WTC11 (cell line): Measurements from ENCODE around the gene KLHL33. TPM values are rescaled to one million over a fixed set of nuclear protein-coding genes. Genes with fewer than 3 reads are reported as not detected.

Source experiments
- ATAC-seq: fragments of 200-7000 bp; cut with Tn5 transposase; 2 replicates; pipeline ENCODE4 v1.10.0; 2021; ENCODE audit warnings: mild to moderate bottlenecking, moderate library complexity
- CTCF ChIA-PET: fragments of 300-600 bp; sonication (Branson Sonifier 250); formaldehyde crosslinking; loops from one replicate; lab custom pipeline; 2021; ENCODE audit warnings: antibody characterized with exemption; lab: Charles Lee
- POLR2A ChIA-PET: fragments of 350-600 bp; sonication (Branson Sonifier 250); formaldehyde crosslinking; loops from one replicate; lab custom pipeline; 2021; ENCODE audit warnings: antibody characterized with exemption; lab: Charles Lee
- DNase-seq: peaks from one replicate; pipeline ENCODE4 v3.0.0; 2021; ENCODE audit warnings: low spot score
- H3K27ac Mint-ChIP-seq: 2 replicates; pipeline ENCODE4 v1.8.0; 2021; ENCODE audit warnings: mixed read lengths
- H3K27me3 Mint-ChIP-seq: 2 replicates; pipeline ENCODE4 v1.8.0; 2021; ENCODE audit warnings: low read depth, mild to moderate bottlenecking, moderate library complexity, mixed read lengths
- H3K36me3 Mint-ChIP-seq: 2 replicates; pipeline ENCODE4 v1.8.0; 2021; ENCODE audit warnings: mixed read lengths
- H3K4me1 Mint-ChIP-seq: 2 replicates; pipeline ENCODE4 v1.8.0; 2022; ENCODE audit warnings: mixed read lengths
- H3K4me3 Mint-ChIP-seq: 2 replicates; pipeline ENCODE4 v1.8.0; 2021; ENCODE audit warnings: mild to moderate bottlenecking, moderate library complexity, mixed read lengths
- H3K9me3 Mint-ChIP-seq: 2 replicates; pipeline ENCODE4 v1.8.0; 2021; ENCODE audit warnings: mixed read lengths
- GABPB1 ChIP-seq: sonication (generic); formaldehyde crosslinking; IDR thresholded peaks from 2 replicates; pipeline ENCODE4 v1.8.1; 2023; ENCODE audit warnings: mild to moderate bottlenecking, missing genetic modification reagents
- MYBL2 ChIP-seq: sonication (generic); formaldehyde crosslinking; IDR thresholded peaks from 2 replicates; pipeline ENCODE4 v1.8.1; 2023; ENCODE audit warnings: mild to moderate bottlenecking, moderate library complexity, missing genetic modification reagents
- OVOL2 ChIP-seq: fragments of 250-450 bp; sonication (Bioruptor Pico); IDR thresholded peaks from 2 replicates; pipeline ENCODE4 v1.9.0; 2021; ENCODE audit warnings: mild to moderate bottlenecking, borderline replicate concordance
- RELA ChIP-seq: sonication (generic); formaldehyde crosslinking; IDR thresholded peaks from 2 replicates; pipeline ENCODE4 v1.8.1; 2022; ENCODE audit warnings: missing genetic modification reagents, mild to moderate bottlenecking, borderline replicate concordance
- SMAD4 ChIP-seq: sonication (generic); formaldehyde crosslinking; IDR thresholded peaks from 2 replicates; pipeline ENCODE4 v1.8.0; 2022; ENCODE audit warnings: mild to moderate bottlenecking, missing genetic modification reagents
- ZNF121 ChIP-seq: sonication (generic); formaldehyde crosslinking; IDR thresholded peaks from 2 replicates; pipeline ENCODE4 v1.8.0; 2023; ENCODE audit warnings: missing genetic modification reagents
- ZNF317 ChIP-seq: sonication (generic); formaldehyde crosslinking; IDR thresholded peaks from 2 replicates; pipeline ENCODE4 v1.8.1; 2023; ENCODE audit warnings: low read depth, mild to moderate bottlenecking, moderate library complexity, missing genetic modification reagents, borderline replicate concordance
- ZNF416 ChIP-seq: fragments of 250-450 bp; sonication (Bioruptor Pico); IDR thresholded peaks from 2 replicates; pipeline ENCODE4 v1.9.0; 2021; ENCODE audit warnings: mild to moderate bottlenecking, inconsistent platforms
- ZNF671 ChIP-seq: fragments of 250-450 bp; sonication (Bioruptor Pico); IDR thresholded peaks from 2 replicates; pipeline ENCODE4 v1.8.0; 2021; ENCODE audit warnings: mild to moderate bottlenecking
- total RNA-seq: library from RNA; stranded (reverse); gene quantifications from 3 replicates; pipeline ENCODE4 v1.2.3, GENCODE V29; 2021
- TF ChIP-seq, protein P1 (sequence below): fragments of 250-450 bp; sonication (Bioruptor Pico); conservative IDR thresholded peaks from 2 replicates; pipeline ENCODE4 v1.9.0; 2021; ENCODE audit warnings: mild to moderate bottlenecking
- TF ChIP-seq, protein P2 (sequence below): fragments of 250-450 bp; sonication (Bioruptor Pico); IDR thresholded peaks from 2 replicates; pipeline ENCODE4 v2.1.2; 2022; ENCODE audit warnings: mild to moderate bottlenecking, moderate library complexity
- TF ChIP-seq, protein P3 (sequence below): sonication (generic); formaldehyde crosslinking; IDR thresholded peaks from 2 replicates; pipeline ENCODE4 v1.8.1; 2022; ENCODE audit warnings: low read depth, missing genetic modification reagents, borderline replicate concordance
- TF ChIP-seq, protein P4 (sequence below): sonication (generic); formaldehyde crosslinking; IDR thresholded peaks from 2 replicates; pipeline ENCODE4 v1.8.1; 2023; ENCODE audit warnings: mild to moderate bottlenecking, moderate library complexity, missing genetic modification reagents
- TF ChIP-seq, protein P5 (sequence below): sonication (generic); formaldehyde crosslinking; IDR thresholded peaks from 2 replicates; pipeline ENCODE4 v1.8.1; 2022; ENCODE audit warnings: low read depth, mild to moderate bottlenecking, moderate library complexity, missing genetic modification reagents, borderline replicate concordance
- TF ChIP-seq, protein P6 (sequence below): sonication (generic); formaldehyde crosslinking; IDR thresholded peaks from 2 replicates; pipeline ENCODE4 v1.8.0; 2022; ENCODE audit warnings: mild to moderate bottlenecking, missing genetic modification reagents
- TF ChIP-seq, protein P7 (sequence below): sonication (generic); formaldehyde crosslinking; IDR thresholded peaks from 2 replicates; pipeline ENCODE4 v1.8.1; 2023; ENCODE audit warnings: mild to moderate bottlenecking, missing genetic modification reagents, moderate library complexity

The KLHL33 gene
- total RNA-seq, 1 experiment from 2014 or later: 0.17 TPM

DNA sequence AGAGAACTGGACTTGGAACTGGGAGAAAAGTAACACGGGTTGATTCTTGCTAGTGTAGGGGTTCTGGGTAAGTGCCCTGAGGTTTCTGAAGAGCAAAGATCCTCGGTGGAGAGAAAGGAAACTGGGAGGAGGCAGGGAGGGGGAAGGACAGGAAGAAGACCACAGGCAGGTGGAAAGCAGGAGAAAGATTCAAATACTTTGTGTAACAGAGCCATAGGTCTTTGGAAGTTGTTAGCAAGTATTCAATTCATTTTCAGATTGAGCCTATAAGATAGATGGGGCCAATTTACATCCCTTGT, 34.6 kb upstream of the KLHL33 start (continued):
- TF ChIP-seq, protein P1, sequence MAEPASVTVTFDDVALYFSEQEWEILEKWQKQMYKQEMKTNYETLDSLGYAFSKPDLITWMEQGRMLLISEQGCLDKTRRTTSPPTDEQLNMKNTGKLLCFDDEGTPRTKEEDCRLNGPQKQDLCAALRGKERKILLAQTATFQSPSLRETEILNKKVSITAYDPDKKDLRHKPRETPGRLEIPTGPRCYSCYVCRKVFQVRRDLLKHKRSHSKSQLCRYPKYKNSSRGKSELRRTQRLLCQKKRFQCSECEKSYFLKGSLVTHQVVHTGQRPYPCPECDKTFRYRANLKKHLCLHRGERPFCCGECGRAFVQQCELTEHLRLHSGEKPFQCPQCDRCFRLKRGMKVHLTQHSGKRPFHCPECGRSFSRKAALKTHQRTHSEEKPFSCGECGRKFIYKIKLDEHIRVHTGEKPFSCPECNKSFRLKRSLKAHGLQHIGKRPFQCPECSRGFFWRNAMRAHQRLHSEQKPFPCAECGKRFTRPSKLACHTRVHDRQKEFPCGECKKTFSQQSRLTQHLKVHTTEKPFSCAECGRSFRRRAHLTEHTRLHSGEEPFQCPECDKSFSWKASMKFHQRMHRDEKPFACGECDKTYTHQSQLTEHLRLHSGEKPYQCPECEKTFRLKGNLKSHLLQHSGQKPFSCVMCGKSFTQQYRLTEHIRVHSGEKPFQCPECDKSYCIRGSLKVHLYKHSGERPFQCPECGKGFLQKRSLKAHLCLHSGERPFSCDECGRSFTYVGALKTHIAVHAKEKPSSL (CRISPR knock-in tag): no peak
- TF ChIP-seq, protein P2, sequence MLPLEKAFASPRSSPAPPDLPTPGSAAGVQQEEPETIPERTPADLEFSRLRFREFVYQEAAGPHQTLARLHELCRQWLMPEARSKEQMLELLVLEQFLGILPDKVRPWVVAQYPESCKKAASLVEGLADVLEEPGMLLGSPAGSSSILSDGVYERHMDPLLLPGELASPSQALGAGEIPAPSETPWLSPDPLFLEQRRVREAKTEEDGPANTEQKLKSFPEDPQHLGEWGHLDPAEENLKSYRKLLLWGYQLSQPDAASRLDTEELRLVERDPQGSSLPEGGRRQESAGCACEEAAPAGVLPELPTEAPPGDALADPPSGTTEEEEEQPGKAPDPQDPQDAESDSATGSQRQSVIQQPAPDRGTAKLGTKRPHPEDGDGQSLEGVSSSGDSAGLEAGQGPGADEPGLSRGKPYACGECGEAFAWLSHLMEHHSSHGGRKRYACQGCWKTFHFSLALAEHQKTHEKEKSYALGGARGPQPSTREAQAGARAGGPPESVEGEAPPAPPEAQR (CRISPR knock-in tag): no peak
- TF ChIP-seq ZNF416 (no peak), RELA (no peak), OVOL2 (CRISPR knock-in tag) (no peak)
- TF ChIP-seq, protein P3, sequence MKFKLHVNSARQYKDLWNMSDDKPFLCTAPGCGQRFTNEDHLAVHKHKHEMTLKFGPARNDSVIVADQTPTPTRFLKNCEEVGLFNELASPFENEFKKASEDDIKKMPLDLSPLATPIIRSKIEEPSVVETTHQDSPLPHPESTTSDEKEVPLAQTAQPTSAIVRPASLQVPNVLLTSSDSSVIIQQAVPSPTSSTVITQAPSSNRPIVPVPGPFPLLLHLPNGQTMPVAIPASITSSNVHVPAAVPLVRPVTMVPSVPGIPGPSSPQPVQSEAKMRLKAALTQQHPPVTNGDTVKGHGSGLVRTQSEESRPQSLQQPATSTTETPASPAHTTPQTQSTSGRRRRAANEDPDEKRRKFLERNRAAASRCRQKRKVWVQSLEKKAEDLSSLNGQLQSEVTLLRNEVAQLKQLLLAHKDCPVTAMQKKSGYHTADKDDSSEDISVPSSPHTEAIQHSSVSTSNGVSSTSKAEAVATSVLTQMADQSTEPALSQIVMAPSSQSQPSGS: no peak

DNA sequence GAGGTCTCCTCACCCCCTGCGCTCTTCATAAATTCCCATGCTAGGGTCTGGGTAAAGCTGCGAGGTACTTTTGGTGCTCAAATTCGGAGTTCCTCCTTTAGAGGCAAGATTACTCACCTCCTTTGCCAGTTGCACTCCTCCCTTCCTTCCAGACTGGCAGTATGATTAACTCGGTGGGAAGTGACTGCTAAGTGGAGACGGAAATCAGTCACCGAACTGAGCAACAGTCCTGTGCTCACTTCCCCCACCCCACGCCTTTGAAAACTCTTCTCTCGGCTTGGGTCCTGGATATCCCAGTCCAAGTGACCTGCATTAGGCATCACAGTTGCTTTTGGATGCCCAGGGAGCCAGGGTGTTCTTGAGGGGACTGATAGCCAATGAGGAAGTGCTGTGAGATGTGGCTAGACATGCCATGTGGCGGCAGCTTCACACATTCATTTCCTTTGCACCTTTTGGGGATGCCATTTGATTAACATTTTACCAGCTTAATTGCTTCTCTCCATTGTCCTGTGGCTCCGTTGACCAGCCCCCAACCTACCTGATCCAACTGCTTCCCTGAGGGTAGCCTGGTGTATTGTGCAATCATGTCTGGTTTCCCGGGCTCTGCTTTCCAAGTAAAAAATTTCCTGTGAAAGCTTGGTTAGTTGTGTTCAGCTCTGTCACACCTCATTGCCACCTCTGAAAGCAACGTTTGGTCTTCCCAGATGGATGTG, 34.1 kb upstream of the KLHL33 start:
- peak overlapping the region; percentile 99 for H3K4me3 Mint-ChIP-seq
- H3K4me1 Mint-ChIP-seq: peaks cover 19% of the 10 kb centered on the region
- peak; percentile 7 for ATAC-seq
- H3K27me3 Mint-ChIP-seq: peaks cover 6% of the 10 kb centered on the region; the same call in 1 of the 2 replicates
- ChIA-PET CTCF (interaction anchor here (0.8 to 2.5 kb wide), 7 partner anchors 9 to 143 kb away, joined by 3 to 10 read pairs (median 4); partner anchors contain the start of gene PIP4P1), POLR2A (interaction anchor here (0.6 to 2.4 kb wide), 6 partner anchors 8 to 139 kb away, joined by 3 to 19 read pairs (median 4); partner anchors contain the start of genes APEX1, CCNB1IP1, OSGEP and PARP2)
- no peaks in the 10 kb centered on the region for H3K9me3 Mint-ChIP-seq
- peaks cover 33% of the 10 kb centered on the region for H3K36me3 Mint-ChIP-seq
- H3K27ac Mint-ChIP-seq: peak overlapping the region; percentile 98
- 0 out of 2 replicates have a peak, but pooled peaks have one; percentile 23 for TF ChIP-seq GABPB1 (CRISPR knock-in tag)
- no peak for TF ChIP-seq SMAD4 (CRISPR knock-in tag)
- DNase-seq: no peak

DNA sequence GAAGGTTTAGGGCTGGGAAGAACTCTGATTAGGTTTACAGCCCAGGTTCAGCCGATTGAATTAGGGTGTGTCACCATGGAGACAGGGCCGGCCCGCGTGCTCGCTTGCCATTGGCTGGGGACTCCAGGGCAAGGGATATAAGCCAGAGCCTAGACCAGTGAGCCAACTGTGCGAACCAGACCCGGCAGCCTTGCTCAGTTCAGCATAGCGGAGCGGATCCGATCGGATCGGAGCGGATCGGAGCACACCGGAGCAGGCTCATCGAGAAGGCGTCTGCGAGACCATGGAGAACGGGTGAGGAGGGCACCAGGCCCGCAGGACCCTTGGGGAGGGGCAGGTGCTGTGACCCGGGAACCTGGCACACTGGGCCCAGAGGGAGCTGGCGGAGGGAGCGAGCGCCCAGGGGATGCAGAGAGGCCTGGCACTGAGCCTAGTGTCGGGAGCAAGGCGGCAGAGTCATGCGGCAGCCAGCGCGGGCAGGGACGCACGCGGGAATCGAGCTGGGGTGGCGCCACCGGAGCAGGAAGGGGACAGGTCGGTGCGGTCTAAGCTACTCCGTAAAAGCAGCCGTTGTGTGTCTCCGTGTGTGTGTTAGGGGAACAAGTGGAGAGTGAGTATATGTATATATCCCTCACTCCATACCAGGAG, 33.4 kb upstream of the KLHL33 start, which contains the start of gene PNP:
PNP (plus strand) TSS at position 165 of the 648 bp plus-strand sequence; CDS start at position 284, 119 bp downstream.
- peak; percentile 92 for DNase-seq
- Mint-ChIP-seq H3K36me3 (peaks cover 26% of the 10 kb centered on the region), H3K9me3 (no peaks in the 10 kb centered on the region), H3K27ac (peak within 1 kb of the TSS; percentile 98), H3K27me3 (peaks cover 6% of the 10 kb centered on the region), H3K4me1 (peaks cover 19% of the 10 kb centered on the region), H3K4me3 (peak within 1 kb of the TSS; percentile 99)
- POLR2A ChIA-PET: interaction anchor here (1.0 to 2.4 kb wide), 5 partner anchors 8 to 140 kb away, joined by 3 to 19 read pairs (median 6); partner anchors contain the start of genes APEX1, OSGEP, PARP2 and PIP4P1
- CTCF ChIA-PET: interaction anchor here (0.8 to 2.5 kb wide), 7 partner anchors 8 to 144 kb away, joined by 3 to 10 read pairs (median 4); partner anchors contain the start of gene PIP4P1
- peak; percentile 98 for ATAC-seq
- TF ChIP-seq ZNF671 (CRISPR knock-in tag) (no peak), ZNF121 (CRISPR knock-in tag) (0 out of 2 replicates have a peak, but pooled peaks have one; percentile 28), ZNF317 (CRISPR knock-in tag) (0 out of 2 replicates have a peak, but pooled peaks have one; percentile 42), MYBL2 (CRISPR knock-in tag) (0 out of 2 replicates have a peak, but pooled peaks have one; percentile 14)
- TF ChIP-seq, protein P4, sequence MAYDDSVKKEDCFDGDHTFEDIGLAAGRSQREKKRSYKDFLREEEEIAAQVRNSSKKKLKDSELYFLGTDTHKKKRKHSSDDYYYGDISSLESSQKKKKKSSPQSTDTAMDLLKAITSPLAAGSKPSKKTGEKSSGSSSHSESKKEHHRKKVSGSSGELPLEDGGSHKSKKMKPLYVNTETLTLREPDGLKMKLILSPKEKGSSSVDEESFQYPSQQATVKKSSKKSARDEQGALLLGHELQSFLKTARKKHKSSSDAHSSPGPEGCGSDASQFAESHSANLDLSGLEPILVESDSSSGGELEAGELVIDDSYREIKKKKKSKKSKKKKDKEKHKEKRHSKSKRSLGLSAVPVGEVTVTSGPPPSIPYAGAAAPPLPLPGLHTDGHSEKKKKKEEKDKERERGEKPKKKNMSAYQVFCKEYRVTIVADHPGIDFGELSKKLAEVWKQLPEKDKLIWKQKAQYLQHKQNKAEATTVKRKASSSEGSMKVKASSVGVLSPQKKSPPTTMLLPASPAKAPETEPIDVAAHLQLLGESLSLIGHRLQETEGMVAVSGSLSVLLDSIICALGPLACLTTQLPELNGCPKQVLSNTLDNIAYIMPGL (CRISPR knock-in tag): peak; percentile 48; the same call in 1 of the 2 replicates
- TF ChIP-seq, protein P5, sequence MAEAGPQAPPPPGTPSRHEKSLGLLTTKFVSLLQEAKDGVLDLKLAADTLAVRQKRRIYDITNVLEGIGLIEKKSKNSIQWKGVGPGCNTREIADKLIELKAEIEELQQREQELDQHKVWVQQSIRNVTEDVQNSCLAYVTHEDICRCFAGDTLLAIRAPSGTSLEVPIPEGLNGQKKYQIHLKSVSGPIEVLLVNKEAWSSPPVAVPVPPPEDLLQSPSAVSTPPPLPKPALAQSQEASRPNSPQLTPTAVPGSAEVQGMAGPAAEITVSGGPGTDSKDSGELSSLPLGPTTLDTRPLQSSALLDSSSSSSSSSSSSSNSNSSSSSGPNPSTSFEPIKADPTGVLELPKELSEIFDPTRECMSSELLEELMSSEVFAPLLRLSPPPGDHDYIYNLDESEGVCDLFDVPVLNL (CRISPR knock-in tag): peak; percentile 48; the same call in 1 of the 2 replicates
- TF ChIP-seq, protein P6, sequence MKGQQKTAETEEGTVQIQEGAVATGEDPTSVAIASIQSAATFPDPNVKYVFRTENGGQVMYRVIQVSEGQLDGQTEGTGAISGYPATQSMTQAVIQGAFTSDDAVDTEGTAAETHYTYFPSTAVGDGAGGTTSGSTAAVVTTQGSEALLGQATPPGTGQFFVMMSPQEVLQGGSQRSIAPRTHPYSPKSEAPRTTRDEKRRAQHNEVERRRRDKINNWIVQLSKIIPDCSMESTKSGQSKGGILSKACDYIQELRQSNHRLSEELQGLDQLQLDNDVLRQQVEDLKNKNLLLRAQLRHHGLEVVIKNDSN (CRISPR knock-in tag): peak; percentile 20; the same call in 1 of the 2 replicates
- TF ChIP-seq, protein P7, sequence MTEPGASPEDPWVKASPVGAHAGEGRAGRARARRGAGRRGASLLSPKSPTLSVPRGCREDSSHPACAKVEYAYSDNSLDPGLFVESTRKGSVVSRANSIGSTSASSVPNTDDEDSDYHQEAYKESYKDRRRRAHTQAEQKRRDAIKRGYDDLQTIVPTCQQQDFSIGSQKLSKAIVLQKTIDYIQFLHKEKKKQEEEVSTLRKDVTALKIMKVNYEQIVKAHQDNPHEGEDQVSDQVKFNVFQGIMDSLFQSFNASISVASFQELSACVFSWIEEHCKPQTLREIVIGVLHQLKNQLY (CRISPR knock-in tag): no peak
